Testis (tissue), 2 donors: ENCODE results near the gene RAB35.

Experiments
- POLR2A ChIP-seq: fragments of 450-650 bp; IDR thresholded peaks from one replicate; pipeline ENCODE4 v1.6.1; 2017; ENCODE audit warnings: antibody characterized with exemption, mild to moderate bottlenecking, moderate library complexity
- TF ChIP-seq, protein P1 (sequence below), 3 experiments: fragments of 450-650 bp in 2 of 3; fragments of 200-600 bp in 1 of 3; sonication (generic) in 1 of 3; IDR thresholded peaks; one replicate each; pipeline ENCODE4 v1.5.1; 2016 to 2019; ENCODE audit warnings: antibody characterized with exemption in 3 of 3, mild to moderate bottlenecking in 2 of 3, moderate library complexity in 1 of 3

DNA sequence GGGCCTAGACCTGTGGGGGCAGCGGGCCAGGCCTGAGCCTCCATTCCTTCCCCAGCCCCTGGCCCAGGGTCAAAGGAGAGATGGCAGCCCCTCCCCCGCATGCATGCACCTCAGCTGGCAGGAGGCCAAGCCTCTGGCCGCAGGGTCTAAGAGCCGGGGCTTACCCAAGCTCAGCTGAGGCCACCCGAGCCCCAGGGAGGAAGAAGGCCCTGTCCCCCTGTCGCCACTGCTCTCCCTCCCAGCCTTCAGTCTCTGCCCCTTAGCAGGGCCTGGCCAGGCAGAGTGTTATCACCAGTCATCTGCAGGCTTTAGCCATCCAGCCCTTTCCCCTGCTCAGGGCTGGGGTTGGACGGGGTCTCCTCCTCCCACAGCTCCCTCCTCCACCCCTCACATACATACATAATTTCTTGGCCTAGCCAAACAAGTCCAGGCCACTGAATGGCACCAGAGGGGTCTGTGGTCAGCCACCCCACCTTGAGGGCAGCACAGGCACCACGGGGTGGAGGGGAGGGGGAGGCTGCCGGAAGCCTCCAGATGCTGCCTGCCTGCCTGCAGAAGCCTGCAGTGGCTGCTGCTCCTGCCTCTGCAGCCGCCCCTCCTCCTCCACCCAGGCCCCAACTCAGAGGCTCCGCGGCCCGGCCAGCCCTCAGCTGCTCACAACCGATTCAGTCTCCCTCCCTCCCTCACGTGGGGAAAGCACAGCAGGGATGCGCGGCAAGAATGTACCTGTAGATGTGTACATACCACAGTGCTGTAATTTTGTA is 22.8 kb downstream of the RAB35 start:
- TF ChIP-seq, protein P1, sequence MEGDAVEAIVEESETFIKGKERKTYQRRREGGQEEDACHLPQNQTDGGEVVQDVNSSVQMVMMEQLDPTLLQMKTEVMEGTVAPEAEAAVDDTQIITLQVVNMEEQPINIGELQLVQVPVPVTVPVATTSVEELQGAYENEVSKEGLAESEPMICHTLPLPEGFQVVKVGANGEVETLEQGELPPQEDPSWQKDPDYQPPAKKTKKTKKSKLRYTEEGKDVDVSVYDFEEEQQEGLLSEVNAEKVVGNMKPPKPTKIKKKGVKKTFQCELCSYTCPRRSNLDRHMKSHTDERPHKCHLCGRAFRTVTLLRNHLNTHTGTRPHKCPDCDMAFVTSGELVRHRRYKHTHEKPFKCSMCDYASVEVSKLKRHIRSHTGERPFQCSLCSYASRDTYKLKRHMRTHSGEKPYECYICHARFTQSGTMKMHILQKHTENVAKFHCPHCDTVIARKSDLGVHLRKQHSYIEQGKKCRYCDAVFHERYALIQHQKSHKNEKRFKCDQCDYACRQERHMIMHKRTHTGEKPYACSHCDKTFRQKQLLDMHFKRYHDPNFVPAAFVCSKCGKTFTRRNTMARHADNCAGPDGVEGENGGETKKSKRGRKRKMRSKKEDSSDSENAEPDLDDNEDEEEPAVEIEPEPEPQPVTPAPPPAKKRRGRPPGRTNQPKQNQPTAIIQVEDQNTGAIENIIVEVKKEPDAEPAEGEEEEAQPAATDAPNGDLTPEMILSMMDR (IDR thresholded peaks at IDR 0.05) = no peak
- TF ChIP-seq POLR2A = no peak
